Ovary (tissue), 3 donors: ENCODE data around the gene CROCC2.

Experiments
- CTCF ChIP-seq, 3 donors: fragments of 450-650 bp in 2 of 3; fragments of 200-600 bp in 1 of 3; IDR thresholded peaks; one replicate each; pipeline versions ENCODE4 v1.5.1 to v1.8.0; 2016 to 2022; ENCODE audit warnings: antibody characterized with exemption in 3 of 3, mild to moderate bottlenecking in 1 of 3
- EP300 ChIP-seq: sonication (generic); formaldehyde crosslinking; IDR thresholded peaks from one replicate; pipeline ENCODE4 v1.6.1; 2017; ENCODE audit warnings: antibody characterized with exemption
- POLR2A ChIP-seq: fragments of 450-650 bp; IDR thresholded peaks from one replicate; pipeline ENCODE4 v1.6.1; 2017; ENCODE audit warnings: antibody characterized with exemption, mild to moderate bottlenecking, moderate library complexity
- donor health status: DM: no; HTN: no; CAD: no.

- no peak for TF ChIP-seq POLR2A
- TF ChIP-seq CTCF (IDR thresholded peaks at IDR 0.05) = no peak
- TF ChIP-seq EP300 = no peak
These were observed 22.6 kb downstream of the CROCC2 start for GRCh38 chr2:240928476-240929363.
